Gastroesophageal sphincter (tissue), 4 donors: Measurements from ENCODE around the gene RPGRIP1. TPM values are rescaled to one million over a fixed set of nuclear protein-coding genes. Genes with fewer than 3 reads are reported as not detected.
"Not testable (repeated sequence)": the region's sequence is repeated elsewhere in the genome, so short reads cannot be mapped to it uniquely, and the experiment has no call there.

Experiments used
- ATAC-seq: fragments of 150-250 bp; one replicate; pipeline ENCODE4 v1.9.1; 2016; ENCODE audit warnings: mild to moderate bottlenecking, moderate library complexity
- H3K27ac ChIP-seq, 4 donors: fragments of 200-600 bp; sonication (generic) in 3 of 4; 1 replicate in 3 of 4; 2 replicates in 1 of 4; pipeline ENCODE4 v1.5.1; 2016 to 2019
- H3K27me3 ChIP-seq: fragments of 200-600 bp; sonication (generic); one replicate; pipeline ENCODE4 v1.5.1; 2019
- H3K36me3 ChIP-seq, 2 donors: fragments of 200-600 bp; sonication (generic); one replicate each; pipeline ENCODE4 v1.5.1; 2019; ENCODE audit warnings: control low read depth in 1 of 2
- H3K4me1 ChIP-seq, 3 donors: fragments of 200-600 bp; sonication (generic); 1 replicate in 2 of 3; 2 replicates in 1 of 3; pipeline ENCODE4 v1.5.1; 2016 to 2019; ENCODE audit warnings: control low read depth in 2 of 3
- H3K4me3 ChIP-seq, 2 donors: fragments of 200-600 bp; sonication (generic); one replicate each; pipeline ENCODE4 v1.5.1; 2019; ENCODE audit warnings: mild to moderate bottlenecking in 1 of 2, moderate library complexity in 1 of 2
- H3K9me3 ChIP-seq, 3 donors: fragments of 200-600 bp; sonication (generic); one replicate each; pipeline ENCODE4 v1.5.1; 2017 to 2019; ENCODE audit warnings: control low read depth in 2 of 3
- CTCF ChIP-seq, 4 experiments: fragments of 200-600 bp in 2 of 4; fragments of 450-650 bp in 2 of 4; sonication (generic) in 1 of 4; IDR thresholded peaks; one replicate each; pipeline ENCODE4 v1.5.1; 2017 to 2019; ENCODE audit warnings: antibody characterized with exemption in 4 of 4, mild to moderate bottlenecking in 2 of 4, moderate library complexity in 2 of 4
- EP300 ChIP-seq: sonication (generic); formaldehyde crosslinking; IDR thresholded peaks from one replicate; pipeline ENCODE4 v1.6.1; 2017; ENCODE audit warnings: antibody characterized with exemption, mild to moderate bottlenecking
- POLR2A ChIP-seq, 2 donors: fragments of 450-650 bp; IDR thresholded peaks; one replicate each; pipeline ENCODE4 v1.6.1; 2017; ENCODE audit warnings: antibody characterized with exemption in 2 of 2, mild to moderate bottlenecking in 2 of 2, moderate library complexity in 1 of 2
- POLR2AphosphoS5 ChIP-seq: sonication (generic); formaldehyde crosslinking; IDR thresholded peaks from one replicate; pipeline ENCODE4 v1.6.1; 2017; ENCODE audit warnings: antibody characterized with exemption
- WGBS, 2 donors: methylation state at CpG; one replicate each; pipeline ENCODE4 v1.1.5; 2018; ENCODE audit warnings: low coverage in 1 of 2; 5-methylcytosine and 5-hydroxymethylcytosine counted together
- total RNA-seq, 4 donors: library from RNA; depleted of rRNA; stranded (reverse); fragments of >200 nt; gene quantifications; one replicate each; pipeline ENCODE4 v1.1.0, GENCODE V29; 2016

RPGRIP1 gene
- total RNA-seq, 4 donors from 2014 or later, result 0.13 to 0.62 (median 0.23) TPM; not detected in 1

DNA sequence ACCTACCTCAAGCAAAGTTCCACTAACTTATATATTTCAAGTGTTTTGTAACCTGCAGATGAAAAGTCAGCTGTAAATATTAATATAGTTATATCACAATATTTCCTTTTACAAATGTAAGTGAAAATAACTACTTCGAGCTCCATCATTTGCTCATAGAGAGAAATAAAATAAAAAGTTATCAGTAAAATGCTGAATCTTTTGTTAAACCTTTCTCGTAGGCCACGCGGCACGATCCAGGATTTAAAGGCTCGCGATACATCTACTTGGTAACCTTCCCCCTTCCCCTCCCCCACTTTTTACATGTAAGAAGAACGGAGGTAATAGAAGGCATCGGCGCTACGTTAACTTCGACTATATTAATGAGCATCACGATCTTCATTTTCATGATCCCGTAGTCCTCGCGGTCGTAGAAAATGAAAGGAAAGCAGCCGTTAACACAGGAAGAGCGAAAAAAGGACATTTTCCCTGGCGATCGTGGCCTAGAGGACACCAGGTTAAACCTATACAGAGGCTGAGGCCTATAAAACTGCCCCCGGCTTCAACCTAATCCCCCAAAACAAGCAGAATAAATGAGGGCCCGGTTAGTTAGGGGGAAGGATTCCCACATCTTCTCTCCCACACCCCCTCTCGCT is 11.1 kb upstream of the RPGRIP1 start:
- Histone ChIP-seq H3K4me3 (peak overlapping the region; percentile 71 to 94), H3K27me3 (no peaks in the 10 kb centered on the region), H3K4me1 (peaks cover 12 to 47% (median 28%) of the 10 kb centered on the region in 3 donors), H3K36me3 (peaks cover 0 to 24% of the 10 kb centered on the region in 2 donors), H3K27ac (peak overlapping the region; percentile 90 to 99 (median 92)), H3K9me3 (no peaks in the 10 kb centered on the region)
- 0% methylated on average over 7 to 21 of the region's 24 CpGs for WGBS, 2 donors
- no peak for ATAC-seq
- TF ChIP-seq POLR2AphosphoS5 (no peak), EP300 (no peak), POLR2A (IDR thresholded peaks at IDR 0.05) (no peak), CTCF (IDR thresholded peaks at IDR 0.05) (no peak)

DNA sequence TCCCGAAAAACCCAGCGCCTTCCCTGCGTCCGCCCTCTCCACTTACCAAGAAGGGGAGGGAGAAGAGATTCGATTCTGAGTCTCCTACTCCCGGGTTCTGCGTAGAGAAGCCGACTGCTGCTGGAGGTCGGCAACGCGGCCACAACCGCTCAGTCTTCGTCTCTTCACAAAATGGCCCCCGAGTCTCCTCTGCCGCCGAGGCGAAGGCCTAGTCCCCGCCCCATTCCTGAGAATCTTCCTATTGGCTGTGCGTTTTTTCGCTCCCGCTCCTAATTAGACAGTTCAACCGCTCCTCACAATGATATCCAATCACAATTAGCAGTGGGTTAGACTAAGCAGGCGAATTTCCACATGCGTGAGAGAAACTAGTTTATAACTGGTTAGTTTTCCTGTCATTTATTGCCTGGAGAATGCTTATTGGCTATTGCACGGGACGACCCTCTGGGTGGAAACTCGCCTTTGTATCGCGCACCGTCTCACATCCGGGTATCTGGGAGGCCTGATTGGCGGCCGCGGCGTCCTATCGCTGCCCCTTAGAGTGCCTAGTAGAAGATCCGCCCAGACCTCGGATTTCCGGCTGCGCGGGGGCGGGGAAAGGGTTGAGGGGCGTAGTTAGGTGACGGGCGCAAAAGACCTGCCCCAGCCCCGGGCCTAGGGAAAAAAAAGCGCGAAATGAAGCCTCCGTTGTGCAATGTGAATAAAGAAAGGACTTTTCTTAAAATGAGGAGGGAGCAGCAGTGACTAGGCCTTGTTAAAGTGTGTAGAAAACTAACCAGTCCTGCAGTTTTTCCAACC is 10.4 kb upstream of the RPGRIP1 start, which contains the start of gene HNRNPC:
TSS of gene HNRNPC (minus strand) at position 191 of the 795 bp plus-strand sequence. CDS start 35,249 bp downstream, outside the sequence.
- Histone ChIP-seq H3K27ac (peak within 1 kb of the TSS; percentile 91 to 99 (median 92)), H3K27me3 (no peaks in the 10 kb centered on the region), H3K9me3 (no peaks in the 10 kb centered on the region), H3K4me3 (peak within 1 kb of the TSS; percentile 71 to 94), H3K36me3 (peaks cover 0 to 17% of the 10 kb centered on the region in 2 donors), H3K4me1 (peaks cover 8 to 40% (median 24%) of the 10 kb centered on the region in 3 donors)
- TF ChIP-seq POLR2AphosphoS5, result peak; percentile 98
- peak; percentile 89 to 96 for TF ChIP-seq POLR2A (IDR thresholded peaks at IDR 0.05)
- TF ChIP-seq CTCF (IDR thresholded peaks at IDR 0.05), result no peak
- 0% methylated on average over 10 to 24 of the region's 49 CpGs for WGBS, 2 donors
- peak; percentile 99 for ATAC-seq

DNA sequence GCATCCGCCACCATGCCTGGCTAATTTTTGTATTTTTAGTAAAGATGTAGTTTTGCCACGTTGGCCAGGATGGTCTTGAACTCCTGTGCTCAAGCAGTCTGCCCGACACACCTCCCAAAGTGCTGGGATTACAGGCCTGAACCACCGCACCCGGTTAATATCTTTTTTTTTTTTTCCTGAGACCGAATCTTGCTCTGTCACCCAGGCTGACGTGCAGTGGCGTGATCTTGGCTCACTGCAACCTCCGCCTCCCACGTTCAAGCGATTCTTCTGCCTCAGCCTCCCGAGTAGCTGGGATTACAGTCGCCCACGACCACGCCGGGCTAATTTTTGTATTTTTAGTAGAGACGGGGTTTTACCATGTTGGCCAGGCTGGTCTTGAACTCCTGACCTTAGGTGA is 7.2 kb upstream of the RPGRIP1 start:
- H3K36me3 ChIP-seq, H3K4me3 ChIP-seq, ATAC-seq, H3K4me1 ChIP-seq, H3K9me3 ChIP-seq, H3K27ac ChIP-seq, H3K27me3 ChIP-seq: not testable (repeated sequence)
- WGBS, 2 donors, result 92 to 100% methylated on average over 3 to 14 of the region's 17 CpGs

DNA sequence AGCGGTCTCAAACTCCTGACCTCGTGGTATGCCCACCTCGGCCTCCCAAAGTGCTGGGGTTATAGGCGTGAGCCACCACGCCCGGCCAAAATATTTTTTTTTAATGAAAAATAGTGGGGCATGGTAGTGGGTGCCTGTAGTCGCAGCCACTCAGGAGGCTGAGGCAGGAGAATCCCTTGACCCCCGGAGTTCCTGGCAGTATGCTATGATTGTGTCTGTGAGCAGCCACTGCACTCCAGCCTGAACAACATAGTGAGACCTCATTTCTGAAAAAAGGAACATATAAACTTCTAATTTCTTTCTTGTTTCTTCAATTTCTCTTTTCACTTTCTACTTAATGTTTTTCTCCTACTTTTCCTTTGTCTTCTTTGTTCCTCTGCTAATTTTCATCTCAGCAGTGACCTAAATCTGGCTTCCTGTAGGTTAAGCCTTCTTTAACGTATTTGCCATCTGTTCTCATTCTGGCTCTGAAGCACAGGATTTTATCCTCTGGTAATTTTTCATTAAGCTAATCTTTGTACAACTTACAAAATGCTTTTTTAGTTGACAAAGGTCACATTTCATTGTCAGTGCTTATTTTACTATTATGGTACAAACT is 4.5 kb upstream of the RPGRIP1 start:
- TF ChIP-seq POLR2A (IDR thresholded peaks at IDR 0.05) (no peak), CTCF (IDR thresholded peaks at IDR 0.05) (no peak), POLR2AphosphoS5 (no peak), EP300 (no peak)
- no peak overlapping the region for H3K4me3 ChIP-seq
- ATAC-seq, result no peak

GRCh38 chr14:21278632-21279031 is 1.3 kb upstream of the RPGRIP1 start:
- no peaks in the 10 kb centered on the region for H3K9me3 ChIP-seq
- TF ChIP-seq CTCF (IDR thresholded peaks at IDR 0.05) (no peak), EP300 (no peak), POLR2AphosphoS5 (no peak), POLR2A (IDR thresholded peaks at IDR 0.05) (no peak)
- H3K27me3 ChIP-seq, result no peaks in the 10 kb centered on the region
- 40 to 76% methylated on average over 1 to 4 of the region's 4 CpGs for WGBS, 2 donors
- no peak overlapping the region for H3K27ac ChIP-seq
- no peak overlapping the region for H3K4me3 ChIP-seq
- ATAC-seq, result no peak
- no peaks in the 10 kb centered on the region for H3K4me1 ChIP-seq
- no peaks in the 10 kb centered on the region for H3K36me3 ChIP-seq

More for the DNA sequence above, 4.5 kb upstream of the RPGRIP1 start:
- 66 to 72% methylated on average over 3 to 6 of the region's 9 CpGs for WGBS, 2 donors
- H3K9me3 ChIP-seq, result no peaks in the 10 kb centered on the region
- no peaks in the 10 kb centered on the region for H3K4me1 ChIP-seq
- H3K27me3 ChIP-seq, result no peaks in the 10 kb centered on the region
- H3K36me3 ChIP-seq, result no peaks in the 10 kb centered on the region
- H3K27ac ChIP-seq, result no peak overlapping the region

GRCh38 chr14:21281917-21282316 is 2.0 kb downstream of the RPGRIP1 start:
- H3K4me3 ChIP-seq, ATAC-seq, H3K36me3 ChIP-seq, H3K27ac ChIP-seq, H3K27me3 ChIP-seq, H3K9me3 ChIP-seq, H3K4me1 ChIP-seq: not testable (repeated sequence)
- 80 to 91% methylated on average over 8 of the region's 8 CpGs for WGBS, 2 donors

DNA sequence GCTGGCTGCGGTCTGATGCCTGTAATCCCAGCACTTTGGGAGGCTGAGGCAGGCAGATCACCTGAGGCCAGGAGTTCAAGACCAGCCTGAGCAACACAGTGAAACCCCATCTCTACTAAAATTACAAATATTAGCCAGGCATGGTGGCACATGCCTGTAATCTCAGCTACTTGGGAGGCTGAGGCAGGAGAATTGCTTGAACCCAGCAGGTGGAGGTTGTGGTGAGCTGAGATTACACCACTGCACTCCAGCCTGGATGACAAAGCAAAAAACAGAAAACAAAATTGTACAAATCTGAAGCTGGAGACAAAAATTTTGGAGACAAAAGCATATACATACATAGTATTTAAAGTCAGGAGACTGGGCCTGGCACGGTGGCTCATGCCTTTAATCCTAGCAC is 6.6 kb downstream of the RPGRIP1 start:
- not testable (repeated sequence) for H3K36me3 ChIP-seq, ATAC-seq, H3K9me3 ChIP-seq, H3K4me3 ChIP-seq, H3K27ac ChIP-seq, H3K27me3 ChIP-seq, H3K4me1 ChIP-seq
- WGBS, 2 donors, result 85 to 100% methylated on average over 2 of the region's 2 CpGs
